ENCODE data around the gene LAMTOR2.

LAMTOR2 gene

DNA sequence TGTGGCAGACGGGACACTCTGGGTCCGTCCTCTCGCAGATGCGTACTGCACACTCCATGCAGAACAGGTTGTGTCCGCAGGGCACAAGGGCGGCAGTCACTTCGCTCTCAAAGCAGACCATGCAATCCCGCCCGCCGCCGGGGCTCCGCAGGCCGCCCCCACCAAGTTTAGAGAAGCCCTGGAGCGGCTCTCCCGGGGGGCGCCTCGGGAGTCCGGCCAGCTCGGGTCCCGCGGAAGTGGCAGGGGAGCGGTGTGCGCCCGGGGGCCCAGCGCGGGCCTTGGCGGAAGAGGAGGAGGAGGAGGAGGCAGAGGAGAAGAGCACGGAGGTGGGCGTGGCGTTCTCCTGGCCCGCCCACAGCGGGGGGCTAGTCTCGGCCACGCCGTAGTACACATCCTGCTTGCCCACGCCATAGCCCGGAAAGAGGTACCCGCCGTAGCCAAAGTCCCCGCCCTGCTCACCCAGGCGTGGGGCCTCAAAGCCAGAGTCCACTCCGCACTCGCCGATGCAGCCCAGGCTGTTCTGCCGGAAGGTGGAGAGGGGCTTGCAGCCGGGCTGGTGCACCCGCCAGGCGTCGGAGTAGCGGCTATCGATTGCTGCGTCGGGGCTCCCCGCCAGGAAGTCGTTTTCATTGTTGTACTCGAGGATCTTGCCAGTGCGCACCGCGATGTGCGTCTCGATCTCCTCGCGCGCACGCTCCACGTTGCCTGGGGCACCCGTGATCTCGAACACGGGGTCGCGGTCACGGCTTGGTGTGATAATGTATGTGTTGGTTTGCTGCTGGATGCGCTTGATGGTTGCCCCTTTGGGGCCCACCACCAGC is 22.2 kb downstream of the LAMTOR2 start:
- no peak for DNase-seq

DNA sequence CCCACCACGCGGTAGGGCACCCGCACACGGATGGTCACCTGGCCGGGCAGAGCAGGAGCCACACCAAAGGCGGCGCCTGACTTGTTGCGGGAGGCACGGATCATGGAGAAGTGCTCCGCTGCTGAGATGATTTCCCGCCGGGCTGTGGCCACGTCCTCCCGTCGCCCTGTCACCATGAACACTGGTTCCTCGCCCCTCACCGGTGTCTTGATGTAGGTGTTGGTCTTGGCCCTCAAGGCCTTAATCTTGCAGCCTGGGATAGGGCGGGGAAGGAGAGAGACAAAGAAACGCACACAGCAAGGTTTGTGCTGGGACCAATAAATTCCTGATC is 22.8 kb downstream of the LAMTOR2 start:
- no peak for DNase-seq

DNA sequence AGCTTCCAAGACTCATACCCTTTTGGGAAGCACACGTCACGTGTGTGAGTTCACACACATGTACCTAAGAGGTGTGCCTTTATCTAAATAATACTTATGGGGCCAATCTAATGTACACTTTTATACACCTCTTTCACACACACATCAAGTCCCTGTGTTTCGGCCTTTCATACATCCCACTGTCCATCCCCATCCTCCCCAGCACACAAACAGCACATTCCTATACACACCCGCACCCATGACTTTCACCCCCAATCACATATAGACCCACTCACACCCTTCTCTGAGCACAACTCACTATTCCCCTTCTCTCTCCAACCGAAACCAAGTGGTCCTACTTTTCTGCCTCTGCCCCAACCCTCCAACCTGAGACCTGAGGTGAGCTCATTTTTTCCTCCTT is 24.1 kb downstream of the LAMTOR2 start:
- no peak for DNase-seq

DNA sequence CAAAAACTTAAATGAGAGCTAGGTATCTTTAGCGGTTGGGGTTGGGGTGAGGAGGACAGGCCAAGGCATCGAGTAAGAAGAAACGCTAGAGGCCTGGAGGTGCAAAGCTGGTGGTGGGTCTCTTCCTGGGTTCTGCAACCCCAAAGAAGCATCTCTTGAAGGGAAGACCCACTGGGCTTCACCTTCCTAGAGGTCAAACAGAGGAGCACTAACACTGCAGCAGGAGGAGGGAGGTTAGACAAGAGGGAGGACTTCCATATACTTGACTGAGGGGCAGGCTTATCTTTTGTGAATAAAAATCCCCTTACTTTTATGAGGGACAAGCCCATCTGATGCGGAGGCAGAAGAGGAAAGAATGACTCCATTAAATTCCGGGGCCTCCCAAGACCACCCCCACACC is 25.2 kb downstream of the LAMTOR2 start:
- no peak for DNase-seq

DNA sequence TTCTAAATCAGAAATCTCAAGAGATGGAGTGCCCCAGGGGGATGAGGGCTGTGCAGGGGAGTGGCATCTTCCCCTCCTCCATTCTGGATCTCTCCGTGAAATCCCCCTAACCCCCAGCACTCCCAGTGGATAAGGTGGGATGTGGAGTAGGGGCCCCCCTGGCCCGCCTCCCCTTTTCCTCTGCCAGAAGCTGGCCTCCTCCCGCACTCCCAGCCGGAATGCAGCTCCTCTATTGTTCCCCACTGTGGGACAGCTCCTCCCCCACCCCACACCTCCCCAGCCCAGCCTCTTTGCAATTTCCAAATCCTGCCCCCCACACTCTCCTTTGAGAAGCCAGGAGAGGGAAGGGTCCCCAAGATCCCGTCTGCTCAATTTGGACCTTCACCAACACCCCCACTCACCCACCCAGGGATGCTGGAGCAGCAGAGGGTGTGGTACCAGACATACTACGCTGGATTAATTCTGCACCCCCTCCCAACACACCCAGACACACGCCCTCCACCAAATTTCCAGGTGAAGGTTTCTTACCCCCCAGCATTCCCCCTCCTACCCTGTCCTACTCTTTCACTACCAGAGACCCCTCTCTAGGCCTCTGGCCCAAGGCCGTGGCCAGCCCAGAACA is 25.8 kb downstream of the LAMTOR2 start:
- DNase-seq = no peak

DNA sequence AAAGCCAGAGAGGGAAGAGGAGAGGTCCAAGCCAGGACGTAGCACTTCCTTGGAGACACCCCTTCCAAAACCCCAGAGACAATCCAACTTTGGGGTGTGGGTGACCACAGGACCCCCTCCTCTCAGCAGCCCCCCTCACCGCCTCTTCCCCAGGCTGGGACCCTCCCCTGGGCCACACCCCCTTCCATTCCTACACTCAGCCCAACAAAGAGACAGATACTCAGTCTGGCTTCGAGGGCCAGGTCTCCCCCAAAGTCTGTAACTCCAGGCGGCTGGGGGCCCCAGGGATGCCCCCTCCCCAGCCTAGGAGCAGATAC is 26.2 kb downstream of the LAMTOR2 start:
- no peak for DNase-seq

DNA sequence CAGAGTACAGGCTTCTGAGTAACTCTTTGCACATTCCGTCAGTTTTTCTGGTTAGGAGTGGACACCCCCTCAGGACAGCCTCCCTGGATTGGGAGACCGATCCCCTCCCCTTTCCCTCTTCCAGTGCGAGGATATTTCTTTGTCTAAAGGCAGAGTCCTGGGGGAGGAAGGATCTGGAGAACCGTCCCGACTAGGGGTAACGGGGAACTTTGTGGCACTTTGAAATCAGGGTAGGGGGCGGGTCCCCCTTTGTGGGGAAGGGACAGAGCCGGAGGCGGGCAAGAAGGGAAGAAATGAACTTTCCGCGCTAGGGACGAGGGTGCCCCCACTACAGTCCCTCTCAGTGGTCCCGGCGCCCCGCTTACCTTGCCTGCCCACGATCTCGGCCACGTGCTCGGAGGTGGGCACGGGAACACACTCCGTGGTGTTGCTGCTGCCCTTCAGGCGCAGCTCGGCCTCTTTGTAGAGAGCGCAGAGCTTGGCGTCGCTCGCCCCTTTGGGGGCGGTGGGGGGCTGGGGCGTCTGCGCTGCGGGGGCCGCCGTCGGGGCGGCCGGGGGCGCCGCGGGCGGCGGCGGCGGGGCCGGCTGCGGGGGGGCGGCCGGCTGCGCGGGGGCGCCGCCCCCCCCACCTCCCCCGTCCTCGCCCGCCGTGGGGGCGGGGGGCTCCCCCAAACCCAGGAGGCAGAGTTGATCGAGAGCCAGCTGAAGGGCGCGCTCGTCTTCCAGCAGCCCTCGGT is 26.8 kb downstream of the LAMTOR2 start:
- DNase-seq = no peak

DNA sequence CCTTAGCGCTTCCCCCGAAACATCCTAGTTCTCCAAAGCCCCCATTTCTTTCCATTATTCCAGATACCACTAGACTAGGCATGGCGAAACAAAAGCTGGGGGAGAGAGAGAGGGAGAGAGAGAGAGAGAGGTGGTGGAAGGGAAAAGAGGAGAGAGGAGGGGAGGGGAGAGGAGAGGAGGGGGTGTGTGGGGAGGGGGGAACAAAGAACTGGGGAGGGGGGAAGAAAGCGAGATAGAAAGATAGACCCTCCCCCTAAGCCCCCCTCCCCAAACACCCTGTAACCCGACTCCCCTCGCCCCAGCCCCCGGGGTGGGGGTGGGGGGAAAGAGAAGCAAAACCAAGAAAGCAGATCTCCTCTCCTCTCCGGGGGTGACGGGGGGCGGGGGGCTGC is 27.3 kb downstream of the LAMTOR2 start:
- DNase-seq = no peak

DNA sequence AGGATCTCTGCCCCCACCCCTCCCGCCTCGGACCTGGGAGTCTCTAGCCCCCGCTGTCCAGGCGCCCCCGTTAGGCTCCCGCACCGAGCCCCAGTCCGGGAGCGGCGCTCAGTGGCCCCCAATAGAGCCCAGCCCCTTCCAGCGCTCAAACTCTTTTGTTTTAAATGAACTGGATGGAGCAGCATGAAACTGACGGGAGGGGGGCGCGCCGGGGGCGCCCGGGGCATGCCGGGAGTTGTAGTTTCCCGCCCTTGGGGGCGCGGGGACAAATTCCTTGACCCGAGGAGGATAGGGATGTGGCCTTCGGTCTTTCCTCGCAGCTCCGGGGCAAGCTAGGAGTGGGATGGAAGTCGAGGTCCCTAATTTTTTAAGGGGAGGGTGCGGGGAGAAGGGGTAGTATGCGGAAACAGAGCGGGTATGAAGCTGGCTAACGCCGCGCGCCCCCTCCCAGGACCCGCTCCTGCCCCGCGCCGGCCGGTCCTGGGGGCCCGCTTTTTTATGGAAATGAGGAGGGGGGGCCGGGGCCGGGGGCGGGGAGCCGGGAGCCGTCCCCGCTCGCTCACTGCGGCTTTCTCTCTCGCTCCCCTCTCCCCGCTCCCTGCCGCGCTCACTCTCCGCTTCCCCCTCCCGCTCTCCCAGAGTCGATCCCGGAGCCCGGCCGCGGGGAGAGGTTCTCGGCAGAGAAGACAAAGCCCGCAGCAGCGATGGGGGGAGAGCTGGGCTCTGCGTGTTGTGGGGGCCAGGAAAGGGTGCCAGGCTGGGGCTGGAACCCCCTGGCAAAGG is 27.9 kb downstream of the LAMTOR2 start, which contains the start of gene MEX3A:
MEX3A (minus strand) TSS at position 157 of the 783 bp plus-strand sequence. CDS start 467 bp downstream, outside the sequence.
- peak; percentile 65 for DNase-seq

DNA sequence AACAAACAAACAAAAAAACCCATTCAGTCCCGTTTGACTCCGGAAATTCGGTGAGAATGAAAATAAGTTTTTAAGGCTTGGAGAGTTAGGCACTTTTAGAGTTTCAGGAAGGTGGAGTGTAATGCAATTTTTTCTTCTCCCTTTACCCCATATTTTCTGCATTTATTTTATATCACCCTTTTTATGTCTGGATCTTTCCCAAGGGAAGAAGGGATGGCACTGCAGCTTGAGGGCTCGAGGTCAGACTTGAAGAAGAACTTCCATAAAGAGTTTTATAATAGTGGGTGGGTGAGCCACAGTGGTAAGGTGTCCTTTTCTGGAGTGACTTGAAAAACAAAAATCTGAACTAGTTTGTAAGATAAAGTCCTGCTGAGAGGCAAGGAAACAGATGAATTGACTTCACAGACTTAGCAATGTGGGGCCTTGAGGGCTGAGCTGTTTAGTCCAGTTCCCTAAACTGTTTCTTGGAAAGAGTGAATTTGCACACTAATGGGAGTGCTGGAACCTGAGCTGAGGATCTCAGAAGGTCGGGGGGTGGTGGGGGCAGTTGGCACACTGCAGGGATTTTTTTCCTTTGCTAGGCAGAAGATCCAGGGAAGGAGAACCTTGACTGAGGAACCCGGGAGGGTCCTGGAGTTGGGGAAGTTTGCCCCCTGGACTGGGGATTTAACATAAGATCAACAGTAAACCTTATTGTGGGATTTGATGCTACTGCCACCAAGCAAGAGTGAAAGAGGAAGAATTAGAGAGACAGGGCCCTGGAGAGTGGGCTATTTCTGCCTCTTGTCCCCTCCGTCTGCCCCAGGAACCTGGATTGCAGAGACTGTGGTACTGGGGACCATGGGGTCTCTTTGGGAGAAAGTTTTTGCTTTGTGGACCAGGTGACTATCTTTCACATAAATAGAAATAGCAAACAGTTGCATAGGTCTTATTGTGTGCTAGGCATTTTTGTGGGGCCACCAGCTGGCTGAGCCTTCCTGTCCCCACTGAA is 29.5 kb downstream of the LAMTOR2 start:
- no peak for DNase-seq

DNA sequence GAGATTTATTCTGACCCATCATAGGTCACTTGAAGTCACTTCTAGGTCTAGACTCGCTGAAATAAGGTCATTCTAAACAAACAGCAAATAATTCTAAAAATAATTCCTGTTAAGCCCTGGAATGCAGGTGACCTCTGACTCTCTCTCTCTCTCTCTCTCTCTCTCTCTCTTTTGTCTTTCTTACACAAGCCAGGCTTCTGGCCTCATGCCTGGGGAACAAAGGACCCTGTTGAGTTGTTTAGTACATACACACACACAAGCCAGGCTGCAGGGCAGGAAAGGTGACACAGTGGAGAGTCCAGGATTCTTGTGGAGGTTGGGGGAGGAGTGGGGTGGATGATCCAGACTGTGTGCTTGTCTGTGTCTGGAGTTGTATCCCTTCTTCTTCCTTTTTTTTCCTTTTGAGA is 31.7 kb downstream of the LAMTOR2 start:
- DNase-seq = peak; percentile 34

DNA sequence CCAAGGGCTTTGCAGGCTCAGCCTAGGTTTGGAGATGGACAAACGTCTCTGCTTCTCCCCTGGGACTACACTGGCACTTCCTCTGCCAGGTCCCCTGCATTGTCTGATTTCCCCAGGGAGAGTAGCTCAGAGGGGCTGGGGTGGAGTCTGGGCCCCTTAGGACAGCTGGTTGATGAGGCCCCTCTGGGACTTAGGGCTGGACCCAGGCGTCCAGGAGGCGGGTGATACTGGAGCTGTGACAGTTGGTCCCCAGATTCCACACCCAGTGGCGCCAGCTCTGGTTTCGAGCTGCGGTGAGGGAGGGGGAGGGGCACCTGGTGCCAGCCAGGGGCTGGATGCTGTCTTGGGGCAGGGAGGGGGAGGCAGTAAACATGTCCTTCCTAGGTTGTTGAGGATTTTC is 35.1 kb downstream of the LAMTOR2 start:
- DNase-seq = no peak

DNA sequence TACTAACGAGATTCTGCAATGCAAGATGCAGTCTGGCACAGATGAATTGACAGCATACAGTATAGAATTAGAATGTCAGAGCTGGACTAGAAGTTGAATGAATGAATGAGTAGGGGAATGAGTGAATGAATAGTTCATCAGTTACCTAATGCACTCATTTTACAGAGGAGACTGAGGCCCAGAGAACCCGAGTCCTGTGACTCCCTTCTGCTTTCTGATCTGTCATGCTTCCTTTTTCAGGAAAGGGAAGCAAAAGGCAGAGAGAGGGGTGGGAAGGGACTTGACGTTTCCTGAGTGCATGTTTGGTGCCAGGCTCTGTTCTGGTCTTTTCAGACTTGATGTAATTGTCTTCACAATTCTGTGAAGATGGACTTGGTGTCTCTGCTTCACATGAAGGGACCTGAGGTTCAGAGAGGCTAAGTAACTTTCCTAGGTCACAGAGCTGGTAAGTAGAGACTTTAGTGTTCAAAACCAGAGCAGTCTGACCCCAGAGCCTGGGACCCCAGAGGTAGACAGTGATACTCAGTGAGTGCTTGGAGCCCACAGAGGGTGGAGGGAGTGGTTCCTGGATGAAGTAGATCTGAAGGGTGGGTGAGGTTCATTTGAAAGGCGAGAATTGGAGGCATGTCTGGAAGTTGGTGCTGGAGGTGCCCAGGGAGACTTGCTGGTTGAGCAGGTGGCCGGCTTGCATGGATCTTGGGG is 35.7 kb downstream of the LAMTOR2 start:
- DNase-seq = no peak

DNA sequence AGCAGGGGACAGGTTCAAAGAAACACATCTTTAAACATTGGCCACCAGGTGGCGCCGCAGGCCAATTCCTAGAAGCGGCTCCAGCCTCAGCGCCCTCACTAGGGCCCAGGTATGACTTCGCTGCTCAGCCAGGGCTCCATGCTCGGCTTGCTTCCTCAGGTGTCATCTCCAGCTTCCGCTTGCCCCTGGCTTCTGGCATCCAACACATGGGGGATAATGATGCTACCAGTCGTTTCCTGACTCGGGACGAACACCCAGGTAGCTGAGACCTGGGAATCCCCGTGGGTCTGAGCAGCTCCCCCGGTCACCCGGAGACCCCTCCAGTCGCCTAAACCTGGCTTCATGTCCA is 36.2 kb downstream of the LAMTOR2 start:
- peak; percentile 63 for DNase-seq

DNA sequence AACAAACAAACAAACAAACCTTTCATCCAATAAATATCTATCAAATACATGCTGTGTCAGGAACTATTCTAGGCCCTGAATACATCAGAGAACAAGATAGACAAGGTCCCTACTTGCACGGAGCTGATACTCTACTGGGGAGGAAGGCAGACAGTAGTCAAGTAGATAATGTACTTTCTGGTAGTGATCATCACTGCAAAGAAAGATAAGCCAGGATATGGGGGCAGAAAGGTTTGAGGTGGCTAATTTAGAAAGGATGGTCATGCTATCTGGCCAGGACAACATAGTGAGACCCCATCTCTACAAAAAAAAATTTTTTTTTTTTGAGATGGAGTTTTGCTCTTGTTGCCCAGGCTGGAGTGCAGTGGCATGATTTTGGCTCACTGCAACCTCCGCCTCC is 37.0 kb downstream of the LAMTOR2 start:
- no peak for DNase-seq

DNA sequence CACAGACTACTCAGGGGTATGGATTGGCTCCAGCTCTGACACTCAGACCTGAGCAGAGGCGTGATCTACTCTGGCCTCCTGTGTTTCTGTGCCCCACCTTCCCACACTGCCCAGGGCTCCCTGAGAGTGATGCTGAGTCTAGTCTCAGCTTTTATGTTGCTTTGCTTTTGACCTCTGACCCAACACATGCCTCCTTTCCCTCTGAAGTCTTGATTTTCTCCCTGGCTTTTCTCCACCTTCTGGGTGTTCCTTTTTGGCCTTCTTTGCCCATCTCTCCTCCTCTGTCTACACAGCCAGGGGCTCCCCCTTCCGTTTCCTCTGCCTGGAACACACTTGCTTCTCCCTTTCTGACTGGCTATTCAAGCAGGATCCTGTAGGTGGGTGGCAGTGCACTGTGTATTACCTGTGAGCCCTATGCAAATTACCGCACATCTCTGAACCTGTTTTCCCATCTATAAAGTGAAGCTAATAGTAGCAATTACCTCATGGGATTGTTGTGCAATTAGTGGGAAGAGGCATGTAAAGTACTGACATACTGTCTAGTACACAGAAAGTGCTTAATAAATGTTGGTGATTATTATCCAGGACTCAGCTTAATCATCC is 41.4 kb downstream of the LAMTOR2 start:
- no peak for DNase-seq

DNA sequence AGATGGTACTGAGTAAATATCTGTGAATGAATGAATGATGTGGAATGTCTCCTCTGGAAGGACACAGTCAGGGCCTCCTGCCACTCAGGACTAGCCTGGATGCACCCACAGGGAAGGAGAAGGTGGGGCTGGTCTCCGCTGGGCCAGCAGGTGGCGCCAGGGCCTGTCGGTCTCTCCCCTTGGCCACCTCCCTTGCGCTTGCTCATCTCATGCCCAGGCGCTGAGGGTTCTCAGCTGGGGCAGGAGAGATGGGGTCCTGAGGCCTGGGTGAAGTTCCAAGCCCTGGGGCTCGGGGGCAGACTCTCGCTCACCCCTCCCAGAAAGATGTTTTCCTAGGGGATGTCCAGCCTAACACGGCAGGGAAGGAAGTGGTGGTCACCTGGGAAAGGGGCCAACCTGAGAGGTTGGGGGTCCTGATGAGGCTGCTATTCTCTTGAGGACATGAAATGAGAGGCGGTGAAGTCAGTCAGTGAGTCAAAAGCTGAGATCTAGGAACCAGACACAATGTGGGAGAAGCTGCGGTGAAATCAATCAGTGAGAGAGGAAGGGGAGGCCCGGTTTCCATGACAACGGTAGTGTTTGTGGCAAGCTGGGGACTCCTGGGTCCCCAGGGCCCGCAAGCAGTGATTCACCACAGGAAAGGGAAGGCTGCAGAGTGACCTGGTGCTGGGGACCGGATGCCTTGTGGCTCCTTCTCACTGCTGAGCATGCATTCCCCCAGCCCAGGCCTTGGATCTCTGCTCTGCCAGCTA is 42.2 kb downstream of the LAMTOR2 start:
- peak; percentile 69 for DNase-seq

DNA sequence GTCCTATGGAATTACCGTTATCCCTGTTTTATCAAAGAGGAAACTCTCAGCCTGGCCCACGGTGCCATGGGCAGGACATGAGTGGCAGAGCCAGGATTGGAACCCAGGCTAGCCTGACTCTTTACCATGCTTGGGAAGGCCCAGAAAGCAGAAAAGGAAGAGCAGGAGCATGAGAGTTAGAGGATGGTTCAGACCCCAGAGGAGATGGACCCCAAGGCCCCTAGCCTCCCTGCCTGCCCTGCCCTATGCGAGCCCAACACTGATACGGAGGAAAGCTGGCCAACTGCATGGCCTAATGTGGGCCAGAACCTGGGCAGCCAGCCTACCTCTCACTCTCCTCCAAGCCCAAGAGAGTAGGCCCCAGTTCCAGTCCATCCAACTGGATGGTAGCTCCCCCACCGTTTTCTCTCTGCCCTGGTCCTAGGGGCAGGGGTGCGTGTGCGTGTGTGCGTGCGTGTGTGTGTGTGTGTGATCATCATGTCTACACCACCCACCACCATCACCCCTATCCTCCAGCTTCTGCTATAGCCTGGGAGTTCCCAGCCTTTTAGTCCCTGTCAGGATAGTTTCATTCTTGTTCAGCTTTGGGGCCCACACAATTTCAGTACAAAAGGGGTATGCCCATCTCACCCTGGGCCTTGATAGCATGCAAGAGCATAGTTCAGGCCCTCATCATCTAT is 43.1 kb downstream of the LAMTOR2 start:
- no peak for DNase-seq

DNA sequence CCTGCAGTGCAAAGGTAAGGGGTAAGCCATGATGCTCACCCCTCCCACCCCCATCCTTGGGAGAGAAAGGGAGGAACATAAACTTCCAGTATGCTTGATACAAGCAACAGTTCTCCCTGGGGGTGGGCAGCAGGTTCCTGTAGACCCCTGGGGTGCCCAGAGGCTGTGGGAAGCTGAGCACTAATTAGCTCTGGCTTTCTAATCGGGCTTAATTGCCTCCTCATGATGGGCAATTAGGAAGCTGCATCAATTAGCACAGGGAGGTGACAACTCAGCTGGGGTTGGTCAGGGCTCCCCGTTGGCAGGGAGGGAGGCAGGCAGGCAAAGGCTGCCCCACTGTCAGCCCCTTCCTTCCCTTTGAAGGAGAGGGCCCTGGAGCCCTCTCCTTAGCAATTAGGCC is 44.2 kb downstream of the LAMTOR2 start:
- no peak for DNase-seq

DNA sequence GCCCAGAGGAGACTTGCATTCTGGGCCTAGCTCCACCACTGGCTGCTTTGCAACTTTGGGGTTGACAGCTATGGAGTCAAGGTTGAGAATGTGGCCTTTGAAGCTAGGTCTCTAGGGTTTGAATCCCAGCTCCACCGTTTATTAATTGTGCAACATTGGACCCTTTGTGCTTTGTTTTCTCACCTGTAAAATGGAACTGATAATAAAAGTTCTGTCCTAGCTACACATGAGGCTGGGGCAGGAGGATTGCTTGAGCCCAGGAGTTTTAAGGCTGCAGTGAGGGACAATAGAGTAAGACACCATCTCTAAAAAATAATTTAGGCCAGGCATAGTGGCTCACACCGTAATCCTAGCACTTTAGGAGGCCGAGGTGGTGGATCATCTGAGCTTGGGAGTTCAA is 44.7 kb downstream of the LAMTOR2 start:
- no peak for DNase-seq
